ENCODE data around the gene PLEKHA5.

GRCh38 chr12:19288603-19289244, 159.2 kb downstream of the PLEKHA5 start:
- no peak for TF ChIP-seq POLR2A (IDR thresholded peaks at IDR 0.05)
- peak; percentile 32 to 70 (median 61) for TF ChIP-seq CTCF (IDR thresholded peaks at IDR 0.05)

Measured in body of pancreas (tissue), 4 donors.